Stimulated activated naive CD8-positive, alpha-beta T cell treated with anti-CD3 and anti-CD28 coated beads, Interleukin-15, Interleukin-2, amounts not matched to agents 100 U/mL and 50 U/mL, for 24 hours (primary cell): ENCODE results near the gene NOXA1.
"Not testable (repeated sequence)": the region's sequence is repeated elsewhere in the genome, so short reads cannot be mapped to it uniquely, and the experiment has no call there.

Experiments used
- ATAC-seq: fragments of 150-1000 bp; cut with Tn5 transposase; one replicate; pipeline ENCODE4 v1.10.0; 2021
- DNase-seq: peaks from one replicate; pipeline ENCODE4 v3.0.0; 2021

NOXA1 gene

GRCh38 chr9:137438591-137439157 is 15.5 kb downstream of the NOXA1 start:
- DNase-seq (no peak), ATAC-seq (no peak)

DNA sequence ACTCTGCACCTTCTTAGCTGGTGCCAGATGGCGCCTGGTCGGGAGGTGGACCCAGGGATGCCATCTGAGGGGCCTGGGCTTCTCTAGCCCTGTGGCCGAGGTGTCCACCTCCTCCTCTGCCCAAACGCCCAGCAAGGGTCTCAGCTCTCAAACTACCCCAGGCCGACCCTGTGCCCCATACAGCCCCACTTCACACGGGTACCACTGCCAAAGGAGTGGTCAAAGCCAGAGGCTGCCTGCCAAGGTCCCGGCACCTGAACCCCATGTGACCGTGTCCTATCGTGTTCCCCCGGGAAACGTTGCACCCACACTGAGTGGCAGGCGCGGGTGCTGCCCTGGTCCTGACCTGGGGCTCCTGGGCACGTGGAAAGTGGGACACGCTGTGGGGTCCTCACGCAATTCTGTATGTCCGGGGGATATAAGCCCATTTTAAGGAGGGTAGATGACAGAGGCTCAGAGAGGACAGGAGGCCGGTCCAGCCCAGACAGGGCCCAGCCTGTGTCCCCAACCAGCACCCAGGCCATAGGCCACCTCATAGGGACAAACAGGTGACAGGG is 16.0 kb downstream of the NOXA1 start:
- ATAC-seq (no peak), DNase-seq (no peak)

DNA sequence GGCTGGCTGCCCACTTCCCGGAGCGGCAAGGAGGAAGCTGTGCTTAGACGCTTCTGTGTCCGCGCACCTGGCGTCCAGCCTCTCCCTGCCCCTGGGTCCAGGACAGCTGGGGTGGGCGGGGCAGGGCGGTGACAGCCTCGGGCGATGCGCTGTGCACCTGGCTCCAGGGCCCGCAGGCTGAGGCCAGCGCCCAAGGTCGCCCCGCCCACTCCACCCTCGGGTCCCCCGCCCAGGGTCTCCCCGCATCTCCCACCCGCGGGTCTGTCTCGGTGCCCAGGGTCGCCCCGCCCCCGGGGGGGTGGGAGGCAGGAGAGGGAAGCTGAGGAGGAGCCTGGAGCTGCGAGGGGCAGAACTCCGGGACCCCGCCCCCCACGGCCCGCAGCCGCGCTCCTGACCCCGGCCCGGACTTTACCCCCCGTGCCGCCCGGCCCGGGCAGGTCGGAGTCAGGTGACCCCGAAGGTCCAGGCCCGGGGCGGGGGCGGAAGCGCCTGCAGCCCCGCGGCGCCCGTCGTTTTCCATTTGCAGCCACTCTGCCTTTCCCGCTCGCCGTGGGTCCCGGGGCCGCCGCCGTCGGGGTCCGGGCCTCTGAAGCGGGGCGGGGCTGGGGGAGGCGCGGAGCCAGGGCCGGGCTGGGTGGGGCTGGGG is 18.2 kb downstream of the NOXA1 start, which contains the start of gene ENTPD8:
TSS of gene ENTPD8 (minus strand) at position 69 of the 646 bp plus-strand sequence. CDS start 3,072 bp downstream, outside the sequence.
- no peak for ATAC-seq

GRCh38 chr9:137441935-137442321 is 18.7 kb downstream of the NOXA1 start:
- ATAC-seq (no peak), DNase-seq (no peak)

More for the DNA sequence above, 18.2 kb downstream of the NOXA1 start, which contains the start of gene ENTPD8:
- DNase-seq = peak; percentile 27

DNA sequence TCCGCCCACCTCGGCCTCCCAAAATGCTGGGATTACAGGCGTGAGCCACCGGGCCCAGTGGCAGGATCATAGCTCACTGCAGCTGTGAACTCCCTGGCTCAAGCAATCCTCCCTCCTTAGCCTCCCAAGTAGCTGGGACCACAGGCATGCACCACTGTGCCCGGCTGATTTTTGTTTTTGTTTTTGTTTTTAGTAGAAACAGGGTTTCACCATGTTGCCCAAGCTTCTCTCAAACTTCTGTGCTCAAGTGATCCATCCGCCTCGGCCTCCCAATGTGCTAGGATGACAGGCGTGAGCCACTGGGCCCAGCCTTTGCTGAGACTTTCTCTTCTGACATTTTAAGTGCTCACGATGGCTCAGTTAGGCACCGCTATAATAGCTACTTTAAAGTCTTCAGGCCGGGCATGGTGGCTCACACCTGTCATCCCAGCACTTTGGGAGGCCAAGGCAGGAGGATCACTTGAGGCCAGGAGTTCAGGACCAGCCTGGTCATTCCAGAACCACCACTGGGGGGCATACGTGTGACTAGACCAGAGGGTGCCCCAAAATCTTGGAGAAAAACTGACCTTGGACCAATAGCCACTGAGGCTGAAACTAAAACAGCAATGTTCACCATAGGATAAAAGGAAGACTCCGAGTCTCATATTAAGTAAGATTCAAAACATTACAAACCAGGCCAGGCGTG is 21.1 kb downstream of the NOXA1 start:
- no peak for DNase-seq

DNA sequence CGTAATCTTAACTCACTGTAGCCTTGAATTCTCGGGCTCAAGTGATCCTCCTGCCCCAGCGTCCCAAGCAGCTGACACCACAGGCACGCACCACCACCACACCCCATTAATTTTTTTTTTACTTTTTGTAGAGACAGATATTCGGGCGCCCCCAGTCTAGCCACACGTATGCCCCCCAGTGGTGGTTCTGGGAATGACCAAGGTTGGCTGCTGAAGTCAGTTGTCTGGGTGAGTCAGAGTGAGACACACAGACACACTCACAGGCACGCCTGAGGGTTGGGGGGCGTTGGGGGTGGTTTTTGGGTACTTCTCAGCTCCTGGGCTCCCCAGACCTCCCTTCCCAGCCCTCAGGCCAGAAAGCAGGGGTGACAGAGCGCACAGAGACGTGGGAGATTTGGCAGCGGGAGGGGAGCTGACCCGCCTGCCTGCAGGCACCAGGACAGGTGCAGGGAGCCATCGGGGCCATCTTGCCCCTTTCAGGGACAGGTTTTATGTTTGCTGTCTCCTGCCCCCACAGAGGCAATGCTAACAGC is 22.1 kb downstream of the NOXA1 start:
- ATAC-seq = peak; percentile 74
- DNase-seq = peak; percentile 91

More for the DNA sequence above, 21.1 kb downstream of the NOXA1 start:
- no peak for ATAC-seq

DNA sequence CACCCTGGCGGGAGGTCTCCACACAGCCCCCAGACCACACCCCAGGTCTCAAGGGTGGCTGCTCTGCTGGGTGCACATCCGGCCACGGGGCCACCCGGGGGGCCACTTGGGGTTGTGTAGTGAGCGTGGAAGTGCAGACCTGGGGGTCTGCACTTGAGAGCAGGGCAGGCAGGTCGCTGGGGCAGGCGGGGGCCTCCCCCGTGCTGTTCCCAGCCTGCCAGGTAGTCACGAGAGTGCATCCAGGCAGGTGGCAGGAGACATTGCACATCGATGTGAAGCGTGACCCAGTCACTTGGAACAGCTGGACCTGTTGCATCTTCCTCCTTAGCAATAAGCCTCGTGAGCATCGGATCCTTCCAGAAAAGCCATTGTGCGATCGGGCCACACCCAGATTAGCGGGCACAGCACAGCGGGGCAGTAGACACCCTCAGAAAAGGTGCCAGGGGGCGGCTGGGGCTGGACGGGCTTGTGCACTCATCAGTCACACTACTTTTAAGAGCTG is 22.8 kb downstream of the NOXA1 start:
- DNase-seq (no peak), ATAC-seq (no peak)

- no peak for DNase-seq
- ATAC-seq = peak; percentile 2
These were observed 23.8 kb downstream of the NOXA1 start for GRCh38 chr9:137446851-137447471.

DNA sequence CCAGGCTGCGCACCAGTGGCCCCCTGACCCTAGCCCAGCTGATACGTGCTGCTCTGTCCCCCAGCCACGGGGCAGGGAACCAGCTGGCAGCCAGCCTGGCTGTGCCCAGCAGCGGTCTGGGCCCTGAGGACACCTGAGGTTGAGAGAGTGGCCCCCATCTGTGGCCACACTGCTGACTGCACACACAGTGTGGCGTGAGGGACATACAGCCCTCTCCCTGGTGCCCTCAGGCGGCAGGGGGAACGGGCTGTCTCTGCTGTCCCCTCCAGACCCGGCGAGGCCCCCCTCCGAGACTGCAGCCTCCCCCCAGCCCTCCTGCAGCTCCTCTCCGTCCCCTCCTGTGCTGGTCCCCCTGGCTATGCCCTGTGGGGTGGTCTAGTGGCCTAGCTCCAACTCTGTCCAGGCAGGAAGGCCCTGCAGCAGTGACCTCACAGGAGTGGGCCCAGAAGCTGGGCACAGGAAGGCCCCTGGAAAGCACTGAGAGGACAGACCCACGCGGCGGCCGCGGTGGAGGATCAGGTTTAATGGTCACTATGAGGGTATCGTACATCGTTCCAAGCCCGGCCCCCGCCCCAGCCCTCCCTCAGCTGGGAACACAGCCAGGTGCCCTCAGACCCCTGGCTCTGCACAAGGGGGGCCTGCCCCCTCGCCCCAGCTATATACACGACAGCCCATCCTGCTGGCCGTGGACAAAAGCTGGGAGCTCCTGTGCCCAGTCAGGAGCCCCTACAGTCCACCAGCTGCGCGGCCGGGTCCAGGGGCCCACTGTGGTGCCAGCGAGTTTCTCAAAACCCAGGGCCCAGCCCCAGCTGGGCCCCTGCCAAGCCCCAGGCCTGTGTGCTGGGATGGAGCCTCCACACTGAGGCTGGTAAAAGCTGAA is 24.8 kb downstream of the NOXA1 start:
- DNase-seq = no peak
- ATAC-seq = no peak

DNA sequence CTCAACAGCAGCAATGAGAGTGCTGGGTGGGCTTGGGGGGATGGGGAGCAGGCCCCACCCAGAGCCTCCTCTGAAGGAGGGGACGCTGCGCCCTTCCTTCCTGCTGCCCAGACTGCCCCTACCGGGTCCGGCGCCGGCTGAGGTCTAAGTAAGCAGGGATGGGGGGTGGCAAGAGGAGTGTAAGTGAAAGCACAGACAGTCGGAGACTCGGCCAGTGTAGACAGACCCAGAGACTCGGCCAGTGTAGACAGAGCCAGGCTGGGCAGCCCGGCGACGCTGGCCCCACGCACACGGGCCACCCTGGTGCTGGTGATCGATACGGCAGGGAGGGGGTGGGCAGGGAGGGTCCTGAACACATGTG is 25.4 kb downstream of the NOXA1 start:
- ATAC-seq = no peak
- DNase-seq = no peak

GRCh38 chr9:137449081-137449844 is 26.1 kb downstream of the NOXA1 start:
- no peak for DNase-seq
- ATAC-seq = no peak

DNA sequence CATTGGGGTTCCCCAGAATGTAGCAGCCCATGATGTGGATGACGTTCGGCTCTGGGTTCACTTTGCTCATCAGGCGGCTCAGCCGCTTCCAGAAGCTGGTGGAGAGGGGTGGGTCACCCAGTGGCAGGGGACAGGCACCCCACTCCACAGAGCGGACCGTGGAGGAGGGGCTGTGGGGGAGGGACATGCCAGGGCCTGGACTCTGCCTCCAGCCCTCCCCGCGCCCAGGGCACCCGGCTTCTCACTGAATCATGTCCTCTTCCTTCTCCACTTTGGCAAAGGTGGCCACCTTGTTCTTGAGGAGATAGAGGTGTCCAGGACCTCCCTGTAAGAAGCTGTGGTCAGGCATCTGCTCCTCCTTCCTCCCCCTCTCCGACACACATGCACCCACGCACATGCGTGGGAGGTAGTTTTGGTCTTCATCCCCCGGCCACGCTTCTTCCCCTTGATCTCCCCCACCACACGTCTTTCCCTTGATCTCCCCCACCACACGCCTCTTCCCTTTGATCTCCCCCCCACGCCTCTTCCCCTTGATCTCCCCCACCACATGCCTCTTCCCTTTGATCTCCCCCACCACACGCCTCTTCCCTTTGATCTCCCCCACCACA is 26.8 kb downstream of the NOXA1 start:
- DNase-seq = peak; percentile 43
- ATAC-seq = no peak

DNA sequence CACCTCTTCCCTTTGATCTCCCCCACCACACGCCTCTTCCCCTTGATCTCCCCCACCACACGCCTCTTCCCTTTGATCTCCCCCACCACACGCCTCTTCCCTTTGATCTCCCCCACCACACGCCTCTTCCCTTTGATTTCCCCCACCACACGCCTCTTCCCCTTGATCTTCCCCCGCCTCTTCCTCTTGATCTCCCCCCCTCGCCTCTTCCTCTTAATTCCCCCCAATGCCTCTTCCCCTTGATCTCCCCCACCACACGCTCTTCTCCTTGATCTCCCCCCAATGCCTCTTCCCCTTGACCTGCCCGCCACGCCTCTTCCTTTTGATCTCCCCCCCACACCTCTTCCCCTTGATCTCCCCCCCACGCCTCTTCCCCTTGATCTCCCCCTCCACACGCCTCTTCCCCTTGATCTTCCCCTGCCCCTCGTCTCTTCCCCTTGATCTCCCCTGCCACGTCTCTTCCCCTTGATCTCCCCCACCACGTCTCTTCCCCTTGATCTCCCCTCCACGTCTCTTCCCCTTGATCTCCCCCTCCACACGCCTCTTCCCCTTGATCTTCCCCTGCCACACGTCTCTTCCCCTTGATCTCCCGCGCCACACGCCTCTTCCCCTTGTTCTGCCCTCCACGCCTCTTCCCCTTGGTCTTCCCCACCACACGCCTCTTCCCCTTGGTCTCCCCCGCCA is 27.5 kb downstream of the NOXA1 start:
- ATAC-seq = not testable (repeated sequence)
- peak; percentile 26 for DNase-seq

GRCh38 chr9:137451264-137452005 is 28.2 kb downstream of the NOXA1 start:
- not testable (repeated sequence) for DNase-seq, ATAC-seq

DNA sequence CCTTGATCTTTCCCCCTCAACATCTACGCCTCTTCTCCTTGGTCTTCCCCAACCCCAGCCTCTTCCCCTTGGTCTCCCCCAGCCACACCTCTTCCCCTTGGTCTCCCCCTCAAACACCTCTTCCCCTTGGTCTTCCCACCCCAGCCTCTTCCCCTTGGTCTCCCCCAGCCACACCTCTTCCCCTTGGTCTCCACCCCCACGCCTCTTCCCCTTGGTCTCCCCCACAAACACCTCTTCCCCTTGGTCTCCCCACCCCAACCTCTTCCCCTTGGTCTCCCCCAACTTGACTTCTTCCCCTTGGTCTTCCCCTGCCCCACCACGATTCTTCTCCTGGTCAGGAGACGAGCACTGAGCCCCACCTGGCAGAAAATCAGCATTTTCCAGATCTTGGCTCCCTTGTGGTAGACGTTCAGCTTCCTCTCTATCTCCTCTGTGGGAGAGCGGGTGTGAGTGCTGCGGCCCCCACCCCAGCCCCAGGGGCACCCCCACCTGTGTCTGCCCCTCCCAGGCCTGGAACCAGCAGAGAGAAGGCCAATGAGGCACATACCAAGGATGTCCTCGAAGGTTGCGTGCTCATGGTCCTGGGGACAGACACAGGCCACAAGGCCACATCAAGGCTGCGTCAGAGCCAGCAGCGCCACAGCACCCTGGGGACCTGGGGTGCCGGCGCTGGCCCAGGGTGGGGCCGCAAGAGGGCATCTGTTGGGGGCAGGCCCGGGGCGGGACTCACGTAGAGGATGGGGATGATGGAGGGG is 29.0 kb downstream of the NOXA1 start:
- DNase-seq (no peak), ATAC-seq (no peak)

- DNase-seq (no peak), ATAC-seq (no peak)
These were observed 29.8 kb downstream of the NOXA1 start for GRCh38 chr9:137452761-137453642.

- DNase-seq (peak; percentile 73), ATAC-seq (peak; percentile 48)
These were observed 30.5 kb downstream of the NOXA1 start for GRCh38 chr9:137453643-137454081.
